ENCODE measurements around the gene ATF7.

DNA sequence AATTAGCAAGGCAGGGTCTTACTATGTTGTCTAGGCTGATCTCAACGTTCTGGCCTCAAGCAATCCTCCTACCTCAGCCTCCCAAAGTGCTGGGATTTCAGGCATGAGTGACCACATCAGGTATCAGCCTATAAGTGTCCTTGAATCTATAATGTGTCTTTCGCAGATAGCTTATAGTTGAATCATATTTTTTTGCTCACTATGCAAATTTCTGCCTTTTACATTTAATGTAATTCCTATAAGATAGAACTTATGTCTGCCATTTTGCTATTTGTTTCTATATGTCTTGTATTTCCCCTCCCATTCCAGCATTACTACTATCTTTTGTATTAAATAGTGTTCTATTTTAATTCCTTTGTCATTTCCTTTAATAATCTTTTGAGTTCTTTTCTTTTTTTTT is 10.5 kb upstream of the ATF7 start:
- TF ChIP-seq, protein P1, sequence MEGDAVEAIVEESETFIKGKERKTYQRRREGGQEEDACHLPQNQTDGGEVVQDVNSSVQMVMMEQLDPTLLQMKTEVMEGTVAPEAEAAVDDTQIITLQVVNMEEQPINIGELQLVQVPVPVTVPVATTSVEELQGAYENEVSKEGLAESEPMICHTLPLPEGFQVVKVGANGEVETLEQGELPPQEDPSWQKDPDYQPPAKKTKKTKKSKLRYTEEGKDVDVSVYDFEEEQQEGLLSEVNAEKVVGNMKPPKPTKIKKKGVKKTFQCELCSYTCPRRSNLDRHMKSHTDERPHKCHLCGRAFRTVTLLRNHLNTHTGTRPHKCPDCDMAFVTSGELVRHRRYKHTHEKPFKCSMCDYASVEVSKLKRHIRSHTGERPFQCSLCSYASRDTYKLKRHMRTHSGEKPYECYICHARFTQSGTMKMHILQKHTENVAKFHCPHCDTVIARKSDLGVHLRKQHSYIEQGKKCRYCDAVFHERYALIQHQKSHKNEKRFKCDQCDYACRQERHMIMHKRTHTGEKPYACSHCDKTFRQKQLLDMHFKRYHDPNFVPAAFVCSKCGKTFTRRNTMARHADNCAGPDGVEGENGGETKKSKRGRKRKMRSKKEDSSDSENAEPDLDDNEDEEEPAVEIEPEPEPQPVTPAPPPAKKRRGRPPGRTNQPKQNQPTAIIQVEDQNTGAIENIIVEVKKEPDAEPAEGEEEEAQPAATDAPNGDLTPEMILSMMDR (IDR thresholded peaks at IDR 0.05 in 8 of 11, conservative IDR thresholded peaks at IDR 0.05 in 3 of 11) = no peak
- no peak for TF ChIP-seq POLR2A (IDR thresholded peaks at IDR 0.05)

Measured in spleen (tissue), 7 donors.